Endothelial cell (in vitro differentiated cells): ENCODE data around the gene C1QC. TPM values are rescaled to one million over a fixed set of nuclear protein-coding genes. Genes with fewer than 3 reads are reported as not detected.
"Not testable (repeated sequence)": the region's sequence is repeated elsewhere in the genome, so short reads cannot be mapped to it uniquely, and the experiment has no call there.

Experiments used
- DNase-seq: peaks from one replicate; pipeline ENCODE4 v3.0.0; 2021; ENCODE audit warnings: low spot score
- H3K27ac Mint-ChIP-seq: one replicate; pipeline ENCODE4 v1.8.0; 2021; ENCODE audit warnings: mixed read lengths, inconsistent platforms; ENCODE audit not compliant: unreplicated experiment
- H3K27me3 Mint-ChIP-seq: one replicate; pipeline ENCODE4 v1.8.0; 2021; ENCODE audit warnings: mild to moderate bottlenecking, moderate library complexity, mixed read lengths, inconsistent platforms; ENCODE audit not compliant: unreplicated experiment
- H3K36me3 Mint-ChIP-seq: one replicate; pipeline ENCODE4 v1.8.0; 2021; ENCODE audit warnings: mild to moderate bottlenecking, low read depth, mixed read lengths, inconsistent platforms; ENCODE audit not compliant: unreplicated experiment
- H3K4me1 Mint-ChIP-seq: one replicate; pipeline ENCODE4 v1.8.0; 2021; ENCODE audit warnings: mild to moderate bottlenecking, mixed read lengths, inconsistent platforms; ENCODE audit not compliant: unreplicated experiment
- H3K4me3 Mint-ChIP-seq: one replicate; pipeline ENCODE4 v1.8.0; 2021; ENCODE audit warnings: mild to moderate bottlenecking, mixed read lengths, inconsistent platforms; ENCODE audit not compliant: unreplicated experiment
- H3K9me3 Mint-ChIP-seq: one replicate; pipeline ENCODE4 v1.8.0; 2021; ENCODE audit warnings: mixed read lengths, inconsistent platforms; ENCODE audit not compliant: unreplicated experiment
- total RNA-seq: library from RNA; stranded (reverse); fragmentation: NEBNext Ultra II Directional; extraction: Animal tissue kit (Norgen Biotek cat#: 25700); gene quantifications from one replicate; pipeline ENCODE4 v1.2.1, GENCODE V29; 2021; ENCODE audit not compliant: unreplicated experiment
- TF ChIP-seq, protein P1 (sequence below): fragments of 200-600 bp; sonication (generic); IDR thresholded peaks from one replicate; pipeline ENCODE4 v1.5.0; 2021; ENCODE audit warnings: antibody characterized with exemption; ENCODE audit not compliant: unreplicated experiment

Gene C1QC
- total RNA-seq, 1 donor from 2014 or later: not detected

DNA sequence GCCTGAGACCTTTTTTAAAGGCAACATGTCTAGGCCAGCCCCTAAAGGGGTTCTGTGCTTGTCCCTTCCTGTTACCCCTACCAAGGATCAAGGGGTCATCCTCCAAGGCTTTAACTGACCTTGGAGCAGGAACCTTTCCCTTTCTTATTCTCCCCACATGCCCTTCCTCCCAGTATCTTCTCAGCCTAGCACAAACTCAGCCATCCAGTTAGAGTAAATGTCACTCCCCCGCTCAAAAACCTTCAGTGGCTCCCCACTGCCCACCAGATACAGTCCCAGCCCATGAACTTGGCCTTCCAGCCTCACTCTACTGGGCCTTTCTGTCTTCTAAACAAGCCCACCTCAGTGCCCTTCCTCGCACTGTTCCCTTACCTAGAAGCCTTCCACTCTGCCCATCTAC lies 18.4 kb downstream of the C1QC start:
- TF ChIP-seq, protein P1, sequence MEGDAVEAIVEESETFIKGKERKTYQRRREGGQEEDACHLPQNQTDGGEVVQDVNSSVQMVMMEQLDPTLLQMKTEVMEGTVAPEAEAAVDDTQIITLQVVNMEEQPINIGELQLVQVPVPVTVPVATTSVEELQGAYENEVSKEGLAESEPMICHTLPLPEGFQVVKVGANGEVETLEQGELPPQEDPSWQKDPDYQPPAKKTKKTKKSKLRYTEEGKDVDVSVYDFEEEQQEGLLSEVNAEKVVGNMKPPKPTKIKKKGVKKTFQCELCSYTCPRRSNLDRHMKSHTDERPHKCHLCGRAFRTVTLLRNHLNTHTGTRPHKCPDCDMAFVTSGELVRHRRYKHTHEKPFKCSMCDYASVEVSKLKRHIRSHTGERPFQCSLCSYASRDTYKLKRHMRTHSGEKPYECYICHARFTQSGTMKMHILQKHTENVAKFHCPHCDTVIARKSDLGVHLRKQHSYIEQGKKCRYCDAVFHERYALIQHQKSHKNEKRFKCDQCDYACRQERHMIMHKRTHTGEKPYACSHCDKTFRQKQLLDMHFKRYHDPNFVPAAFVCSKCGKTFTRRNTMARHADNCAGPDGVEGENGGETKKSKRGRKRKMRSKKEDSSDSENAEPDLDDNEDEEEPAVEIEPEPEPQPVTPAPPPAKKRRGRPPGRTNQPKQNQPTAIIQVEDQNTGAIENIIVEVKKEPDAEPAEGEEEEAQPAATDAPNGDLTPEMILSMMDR: no peak
- Mint-ChIP-seq H3K4me1 (no peaks in the 10 kb centered on the region), H3K4me3 (no peak overlapping the region), H3K9me3 (no peaks in the 10 kb centered on the region), H3K27ac (peak overlapping the region; percentile 53), H3K27me3 (peaks cover 14% of the 10 kb centered on the region), H3K36me3 (no peaks in the 10 kb centered on the region)
- no peak for DNase-seq

DNA sequence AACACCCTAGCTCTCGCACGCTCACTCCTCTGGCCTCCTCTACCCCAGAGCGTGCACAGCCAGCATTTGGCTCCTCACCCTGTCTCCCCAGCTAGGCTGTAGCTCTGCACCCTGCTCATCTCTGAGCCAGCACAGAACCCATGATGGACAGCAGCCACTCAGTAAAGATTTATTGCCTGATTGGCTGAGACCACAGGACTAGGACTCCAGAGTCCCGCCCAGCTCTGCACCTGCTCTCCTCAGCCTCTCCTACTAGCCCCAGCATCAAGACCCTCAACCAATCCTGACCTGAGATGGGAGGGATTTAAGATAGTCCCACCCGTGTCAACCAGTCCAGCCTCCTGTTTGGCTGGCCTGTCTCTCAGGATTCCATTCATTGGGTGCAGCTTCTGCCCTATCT lies 18.9 kb downstream of the C1QC start:
- no peak for DNase-seq
- Mint-ChIP-seq H3K36me3 (no peaks in the 10 kb centered on the region), H3K9me3 (no peaks in the 10 kb centered on the region), H3K4me1 (no peaks in the 10 kb centered on the region), H3K27ac (peak overlapping the region; percentile 53), H3K4me3 (no peak overlapping the region), H3K27me3 (peaks cover 14% of the 10 kb centered on the region)
- TF ChIP-seq, protein P1: no peak

DNA sequence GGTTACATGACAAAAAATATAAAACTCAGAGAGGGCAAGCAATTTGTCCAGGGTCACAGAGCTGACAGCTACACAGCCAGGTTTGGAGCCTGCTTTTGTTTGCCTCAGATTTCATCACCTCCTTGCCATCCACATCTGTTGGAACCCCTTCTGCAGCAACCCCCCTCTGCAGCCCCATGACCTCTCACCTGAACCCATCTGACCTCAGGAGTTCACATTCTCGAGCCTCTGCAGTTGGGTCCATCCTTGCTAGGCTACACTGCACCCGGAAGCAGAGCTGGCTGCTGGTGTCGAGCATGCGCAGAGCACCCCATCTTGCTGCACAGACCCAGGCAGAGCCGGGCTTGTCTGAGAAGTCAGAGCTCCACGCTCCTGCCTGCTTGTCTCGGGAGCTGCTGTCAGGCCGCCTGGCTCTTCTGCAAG lies 19.6 kb downstream of the C1QC start:
- Mint-ChIP-seq H3K27ac (no peak overlapping the region), H3K4me3 (no peak overlapping the region), H3K9me3 (no peaks in the 10 kb centered on the region), H3K27me3 (peaks cover 14% of the 10 kb centered on the region), H3K36me3 (no peaks in the 10 kb centered on the region), H3K4me1 (no peaks in the 10 kb centered on the region)
- DNase-seq: no peak
- TF ChIP-seq, protein P1: no peak

DNA sequence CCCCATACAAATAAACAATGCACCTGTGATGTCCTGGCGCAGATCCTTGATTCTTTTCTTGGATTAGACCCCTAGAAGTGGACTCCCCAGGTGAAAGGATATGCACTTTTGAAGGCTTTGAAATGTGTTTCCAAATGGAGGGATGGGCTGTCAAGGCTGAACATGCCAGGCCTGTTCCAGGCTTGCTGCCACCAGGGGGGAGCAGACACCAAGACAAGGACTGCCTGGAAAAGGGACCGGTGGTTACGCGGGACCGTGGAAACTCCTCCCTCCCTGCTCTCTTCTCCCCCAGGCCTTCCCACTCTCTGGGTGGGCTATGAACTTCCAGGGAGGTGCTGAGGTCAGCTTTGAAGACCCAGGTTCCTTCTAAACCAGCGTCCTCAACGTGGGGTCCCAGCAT lies 22.3 kb downstream of the C1QC start:
- DNase-seq: peak; percentile 74
- no peak overlapping the region for H3K4me3 Mint-ChIP-seq
- H3K4me1 Mint-ChIP-seq: no peaks in the 10 kb centered on the region
- TF ChIP-seq, protein P1: peak; percentile 66
- H3K27me3 Mint-ChIP-seq: peaks cover 11% of the 10 kb centered on the region
- no peaks in the 10 kb centered on the region for H3K9me3 Mint-ChIP-seq
- H3K36me3 Mint-ChIP-seq: no peaks in the 10 kb centered on the region
- H3K27ac Mint-ChIP-seq: no peak overlapping the region

DNA sequence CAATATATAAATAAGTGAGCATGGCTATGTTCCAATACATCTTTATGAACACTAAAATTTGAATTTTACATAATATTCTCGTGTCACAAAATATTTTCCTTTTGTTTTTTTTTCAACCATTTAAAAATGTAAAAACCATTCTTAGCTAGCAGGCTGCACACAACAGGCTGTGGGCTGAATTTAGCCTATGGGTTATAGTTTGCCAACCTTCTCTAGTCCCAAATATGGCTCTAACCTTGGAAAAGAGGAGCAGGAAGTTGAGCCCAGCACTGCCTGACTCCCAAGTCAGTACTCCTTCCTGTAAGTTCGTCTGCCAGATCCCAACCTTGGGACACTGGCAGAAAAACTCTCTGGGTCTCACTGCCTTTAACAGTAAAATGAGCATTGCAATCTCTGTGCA lies 23.0 kb downstream of the C1QC start:
- Mint-ChIP-seq H3K27ac (no peak overlapping the region), H3K27me3 (peaks cover 11% of the 10 kb centered on the region), H3K4me3 (no peak overlapping the region), H3K4me1 (no peaks in the 10 kb centered on the region), H3K9me3 (no peaks in the 10 kb centered on the region), H3K36me3 (no peaks in the 10 kb centered on the region)
- TF ChIP-seq, protein P1: no peak
- DNase-seq: no peak

DNA sequence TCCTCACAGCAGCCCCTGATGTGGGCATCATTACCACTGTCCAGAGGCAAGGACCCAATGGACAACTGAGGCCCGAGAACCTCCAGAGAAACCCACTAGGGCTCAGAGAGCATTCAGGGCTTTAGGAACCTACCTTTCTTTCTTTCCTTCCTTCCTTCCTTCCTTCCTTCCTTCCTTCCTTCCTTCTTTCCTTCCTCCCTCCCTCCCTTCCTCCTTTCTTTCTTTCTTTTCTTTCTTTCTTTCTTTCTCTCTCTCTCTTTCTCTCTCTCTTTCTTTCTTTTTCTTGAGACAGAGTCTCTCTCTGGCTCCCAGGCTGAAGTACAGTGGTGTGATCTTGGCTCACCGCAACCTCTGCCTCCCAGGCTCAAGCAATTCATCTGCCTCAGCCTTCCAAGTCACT lies 25.4 kb downstream of the C1QC start:
- H3K36me3 Mint-ChIP-seq, H3K27me3 Mint-ChIP-seq, DNase-seq, H3K4me1 Mint-ChIP-seq, H3K4me3 Mint-ChIP-seq, H3K9me3 Mint-ChIP-seq, H3K27ac Mint-ChIP-seq: not testable (repeated sequence)
